Urothelium cell line (cell line): ENCODE data around the gene CLCN1.
"Not testable (repeated sequence)": the region's sequence is repeated elsewhere in the genome, so short reads cannot be mapped to it uniquely, and the experiment has no call there.

ENCODE experiments used
- DNase-seq: peaks from one replicate; pipeline ENCODE4 v3.0.0; 2011; ENCODE audit warnings: low spot score, mixed read lengths
- FAIRE-seq: peaks from 2 replicates; lab custom pipeline; 2011; peaks lifted over from hg19 to GRCh38; lab: Jason Lieb, UNC

Gene CLCN1

DNA sequence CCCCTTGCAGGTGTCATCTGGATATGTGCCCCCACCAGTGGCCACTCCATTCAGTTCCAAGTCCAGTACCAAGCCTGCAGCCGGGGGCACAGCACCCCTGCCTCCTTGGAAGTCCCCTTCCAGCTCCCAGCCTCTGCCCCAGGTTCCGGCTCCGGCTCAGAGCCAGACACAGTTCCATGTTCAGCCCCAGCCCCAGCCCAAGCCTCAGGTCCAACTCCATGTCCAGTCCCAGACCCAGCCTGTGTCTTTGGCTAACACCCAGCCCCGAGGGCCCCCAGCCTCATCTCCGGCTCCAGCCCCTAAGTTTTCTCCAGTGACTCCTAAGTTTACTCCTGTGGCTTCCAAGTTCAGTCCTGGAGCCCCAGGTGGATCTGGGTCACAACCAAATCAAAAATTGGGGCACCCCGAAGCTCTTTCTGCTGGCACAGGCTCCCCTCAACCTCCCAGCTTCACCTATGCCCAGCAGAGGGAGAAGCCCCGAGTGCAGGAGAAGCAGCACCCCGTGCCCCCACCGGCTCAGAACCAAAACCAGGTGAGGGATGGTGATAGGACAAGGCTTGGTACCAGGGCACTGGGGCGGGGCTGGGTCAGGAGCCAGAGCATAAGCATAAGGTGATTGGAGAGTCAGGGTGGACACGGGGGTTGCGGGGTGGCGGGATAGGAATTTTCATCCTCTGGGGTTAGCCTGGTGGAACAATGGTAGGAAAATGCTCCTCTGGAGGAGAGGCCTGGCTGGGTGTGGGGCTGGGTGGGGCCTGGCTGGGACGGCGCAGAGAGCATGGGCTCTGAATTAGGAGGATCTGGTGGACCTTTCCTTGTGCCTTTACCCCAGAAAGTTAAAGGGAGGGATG, 67.1 kb downstream of the CLCN1 start:
- DNase-seq, result no peak
- FAIRE-seq, result no peak

- FAIRE-seq (no peak), DNase-seq (no peak)
These were observed 67.7 kb downstream of the CLCN1 start for GRCh38 chr7:143383642-143383957.

GRCh38 chr7:143384148-143384547, 68.2 kb downstream of the CLCN1 start:
- DNase-seq (no peak), FAIRE-seq (no peak)

DNA sequence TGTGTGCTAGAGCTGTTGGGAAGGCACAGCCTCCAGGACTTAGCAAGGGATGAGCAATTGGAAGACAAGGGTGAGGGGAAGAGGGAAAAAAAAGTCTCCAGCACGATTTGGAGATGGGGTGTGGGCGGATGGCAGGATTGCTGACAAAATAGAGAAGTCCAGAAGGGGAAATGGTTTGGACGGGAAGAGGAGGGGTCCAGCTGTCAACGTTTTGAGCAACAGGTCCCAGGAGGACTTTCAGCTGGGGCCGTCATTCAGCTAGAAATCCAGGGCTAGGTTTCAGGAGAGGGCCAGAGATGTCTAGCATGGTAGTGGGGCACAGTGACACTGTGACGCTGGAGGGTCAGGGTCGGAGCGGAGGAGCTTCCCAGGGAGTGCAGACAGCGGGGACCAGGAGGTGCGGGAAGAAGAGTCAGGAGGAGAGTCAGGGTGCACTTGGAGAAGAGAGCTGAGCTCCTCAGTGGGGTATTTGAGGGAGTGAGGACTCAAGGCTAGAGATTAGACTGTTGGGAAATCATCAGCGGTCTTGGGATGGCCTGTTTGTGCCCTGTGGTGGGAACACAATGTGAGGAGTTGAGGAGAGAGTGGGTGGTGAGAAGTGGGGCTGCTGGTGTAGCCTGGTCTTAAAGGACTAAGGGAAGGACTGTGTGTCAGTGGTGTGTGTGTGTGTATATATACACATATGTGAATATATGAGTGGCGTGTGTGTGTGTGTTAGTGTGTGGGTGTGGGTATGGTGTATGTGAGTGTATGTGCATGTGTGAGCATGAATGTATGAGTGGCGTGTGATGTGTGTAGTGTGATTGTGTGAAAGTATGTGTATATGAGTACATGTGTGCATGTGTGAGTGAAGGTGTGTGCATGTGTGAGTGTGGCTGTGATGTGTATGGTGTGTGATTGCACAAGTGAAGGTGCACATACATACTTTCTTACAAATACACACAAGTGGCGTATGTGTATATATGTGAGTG, 69.0 kb downstream of the CLCN1 start:
- DNase-seq (no peak), FAIRE-seq (no peak)

DNA sequence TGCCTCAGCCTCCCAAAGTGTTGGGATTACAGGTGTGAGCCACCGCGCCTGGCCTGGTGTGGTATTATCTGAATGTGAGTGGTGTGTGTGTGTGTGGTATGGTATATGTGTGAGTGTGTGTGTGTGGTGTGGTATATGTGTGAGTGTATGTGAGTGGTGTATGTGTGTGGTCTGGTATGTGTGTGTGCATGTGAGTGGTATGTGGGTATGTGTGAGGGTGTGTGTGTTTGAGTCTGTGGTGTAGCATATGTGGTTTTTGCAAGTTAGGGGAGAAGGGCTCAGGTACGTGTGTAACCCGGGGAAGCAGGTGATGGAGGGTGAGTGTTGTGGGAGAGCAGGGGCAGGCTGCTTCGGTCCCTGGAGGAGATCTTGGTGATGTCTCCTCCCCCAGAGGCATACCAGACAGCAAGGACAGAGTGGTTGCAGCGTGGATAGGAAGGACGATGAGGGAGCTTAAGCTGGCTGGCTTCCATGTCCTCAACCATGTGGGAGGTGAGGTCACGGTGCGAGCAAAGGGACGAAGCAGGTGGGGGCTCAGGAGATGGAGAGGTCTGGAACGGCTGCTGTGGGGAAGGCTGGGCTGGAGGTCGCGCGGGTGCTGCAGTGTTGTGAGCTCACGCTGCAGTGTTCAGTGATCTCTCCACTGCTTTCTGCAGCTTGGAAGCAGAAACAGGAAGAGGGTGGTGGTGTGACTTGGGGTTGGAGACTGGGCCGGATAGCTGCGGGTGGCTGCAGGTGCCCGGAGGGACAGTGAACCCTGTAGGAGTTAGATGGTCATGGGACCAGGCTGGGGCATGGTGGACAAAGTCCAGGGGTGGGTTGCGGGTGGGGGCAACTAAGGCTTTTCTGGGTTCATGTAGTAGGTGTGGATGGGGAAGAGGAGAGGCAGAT, 70.2 kb downstream of the CLCN1 start:
- FAIRE-seq (no peak), DNase-seq (no peak)

DNA sequence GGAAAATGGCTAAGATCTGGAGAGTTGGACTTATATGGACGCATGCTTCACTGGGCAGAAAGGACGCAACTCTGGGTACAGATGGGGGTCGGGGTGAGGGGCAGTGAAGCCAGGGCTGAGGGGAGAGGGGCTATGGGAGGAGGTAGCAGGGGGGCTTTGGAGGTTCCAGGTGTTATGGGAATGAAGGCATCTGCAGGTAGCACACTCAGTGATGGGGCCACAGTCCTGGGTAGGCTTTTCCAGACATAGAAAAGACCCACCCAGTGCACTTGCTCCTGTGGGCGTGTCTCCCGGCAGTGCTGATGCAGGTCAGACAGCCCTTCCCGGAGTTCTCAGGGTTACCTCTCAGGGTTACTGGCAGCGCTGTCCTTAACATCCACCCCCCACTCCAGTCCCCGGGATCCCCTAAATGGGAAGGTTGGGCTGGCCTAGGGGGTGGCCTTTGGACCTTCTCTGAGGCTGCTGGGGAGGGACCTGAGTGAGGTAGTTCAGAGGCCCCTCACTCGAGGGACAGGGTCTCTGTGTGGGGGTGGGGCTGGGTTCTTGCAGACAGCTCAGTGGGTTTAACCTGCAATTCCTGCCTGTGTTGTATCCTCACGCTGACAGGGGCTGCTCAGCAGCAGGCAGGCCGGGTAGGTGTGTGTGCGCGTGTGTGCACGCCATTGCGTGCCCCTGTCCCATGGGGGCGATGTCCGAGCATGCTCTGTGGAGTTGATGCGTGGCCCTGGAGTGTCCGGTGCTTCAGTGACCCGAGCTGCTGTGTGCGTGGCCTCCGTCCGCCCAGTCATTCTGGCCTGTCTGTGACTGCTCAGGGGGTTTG, 71.5 kb downstream of the CLCN1 start:
- FAIRE-seq, result no peak
- DNase-seq, result no peak

DNA sequence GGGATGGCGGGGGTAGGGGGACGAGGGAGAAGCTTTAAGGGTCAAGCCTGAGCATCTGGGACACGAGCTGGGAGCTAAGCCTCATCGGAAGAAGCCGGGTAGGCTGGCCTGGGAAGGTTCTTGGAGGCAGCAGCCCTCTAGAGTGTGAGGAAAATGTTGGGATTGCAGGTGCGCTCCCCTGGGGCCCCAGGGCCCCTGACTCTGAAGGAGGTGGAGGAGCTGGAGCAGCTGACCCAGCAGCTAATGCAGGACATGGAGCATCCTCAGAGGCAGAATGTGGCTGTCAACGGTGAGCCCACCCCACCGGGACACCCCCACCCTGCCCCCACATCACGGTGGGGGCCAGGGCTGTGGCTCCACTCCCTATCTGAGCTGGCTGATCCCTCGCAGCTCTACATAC, 72.1 kb downstream of the CLCN1 start:
- FAIRE-seq (no peak), DNase-seq (no peak)

GRCh38 chr7:143388491-143389101, 72.7 kb downstream of the CLCN1 start:
- FAIRE-seq, result no peak
- no peak for DNase-seq

DNA sequence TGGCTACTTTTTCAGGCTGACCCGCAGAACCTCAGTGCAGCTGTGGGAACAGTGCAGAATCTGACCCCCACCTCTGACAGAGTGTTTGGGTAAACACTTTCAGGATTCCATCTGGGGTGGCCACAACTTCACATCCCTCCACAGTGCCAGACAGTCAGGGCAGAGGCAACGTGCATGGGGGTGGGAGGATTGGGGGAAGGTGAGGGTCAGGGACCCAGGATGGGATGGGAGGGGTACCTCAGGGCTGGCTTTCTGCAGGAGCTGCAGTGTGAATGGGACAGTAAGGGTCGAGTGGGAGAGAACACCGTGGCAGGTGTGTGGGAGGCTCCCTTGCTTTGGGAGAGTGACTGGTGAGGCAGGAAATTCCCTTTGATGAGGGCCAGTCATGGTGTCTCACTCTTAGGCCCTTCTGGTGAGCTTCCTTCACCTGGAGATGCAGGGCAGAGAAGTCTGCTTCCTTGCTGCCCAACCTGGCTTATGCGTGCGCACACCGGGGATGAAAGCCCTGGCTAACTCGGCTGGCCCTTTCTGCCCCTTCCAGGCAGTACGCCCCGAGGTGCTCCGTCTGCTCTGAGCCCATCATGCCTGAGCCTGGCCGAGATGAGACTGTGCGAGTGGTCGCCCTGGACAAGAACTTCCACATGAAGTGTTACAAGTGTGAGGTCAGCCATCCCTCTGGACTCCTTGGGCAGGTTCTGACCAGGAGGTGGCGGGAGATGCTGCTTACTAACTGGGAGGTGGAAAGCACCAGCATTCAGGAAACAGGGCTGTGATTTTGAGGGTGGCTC, 73.6 kb downstream of the CLCN1 start:
- DNase-seq (no peak), FAIRE-seq (no peak)

- no peak for FAIRE-seq
- no peak for DNase-seq
These were observed 74.3 kb downstream of the CLCN1 start for GRCh38 chr7:143390104-143390772.

DNA sequence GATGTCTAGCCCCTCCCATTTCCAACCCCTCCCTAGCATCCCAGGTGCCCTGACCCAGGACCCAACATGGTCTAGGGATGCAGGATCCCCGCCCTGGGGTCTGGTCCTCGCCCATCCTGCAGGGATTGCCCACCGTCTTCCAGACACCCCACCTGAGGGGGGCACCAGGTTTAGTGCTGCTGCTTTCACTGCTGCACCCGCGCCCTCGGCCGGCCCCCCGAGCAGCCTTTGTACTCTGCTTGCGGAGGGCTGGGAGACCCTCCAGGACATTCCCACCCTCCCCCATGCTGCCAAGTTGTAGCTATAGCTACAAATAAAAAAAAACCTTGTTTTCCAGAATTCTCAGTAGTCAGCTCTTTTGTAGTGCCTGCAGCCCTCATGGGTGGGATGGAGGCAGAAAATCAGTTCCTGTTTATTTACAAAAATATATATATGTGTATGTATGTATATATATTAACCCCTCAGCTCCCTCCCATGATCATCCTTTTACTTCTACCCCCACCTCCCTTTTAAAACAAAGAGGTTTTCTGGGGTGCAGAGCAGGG, 74.9 kb downstream of the CLCN1 start:
- DNase-seq (no peak), FAIRE-seq (no peak)

DNA sequence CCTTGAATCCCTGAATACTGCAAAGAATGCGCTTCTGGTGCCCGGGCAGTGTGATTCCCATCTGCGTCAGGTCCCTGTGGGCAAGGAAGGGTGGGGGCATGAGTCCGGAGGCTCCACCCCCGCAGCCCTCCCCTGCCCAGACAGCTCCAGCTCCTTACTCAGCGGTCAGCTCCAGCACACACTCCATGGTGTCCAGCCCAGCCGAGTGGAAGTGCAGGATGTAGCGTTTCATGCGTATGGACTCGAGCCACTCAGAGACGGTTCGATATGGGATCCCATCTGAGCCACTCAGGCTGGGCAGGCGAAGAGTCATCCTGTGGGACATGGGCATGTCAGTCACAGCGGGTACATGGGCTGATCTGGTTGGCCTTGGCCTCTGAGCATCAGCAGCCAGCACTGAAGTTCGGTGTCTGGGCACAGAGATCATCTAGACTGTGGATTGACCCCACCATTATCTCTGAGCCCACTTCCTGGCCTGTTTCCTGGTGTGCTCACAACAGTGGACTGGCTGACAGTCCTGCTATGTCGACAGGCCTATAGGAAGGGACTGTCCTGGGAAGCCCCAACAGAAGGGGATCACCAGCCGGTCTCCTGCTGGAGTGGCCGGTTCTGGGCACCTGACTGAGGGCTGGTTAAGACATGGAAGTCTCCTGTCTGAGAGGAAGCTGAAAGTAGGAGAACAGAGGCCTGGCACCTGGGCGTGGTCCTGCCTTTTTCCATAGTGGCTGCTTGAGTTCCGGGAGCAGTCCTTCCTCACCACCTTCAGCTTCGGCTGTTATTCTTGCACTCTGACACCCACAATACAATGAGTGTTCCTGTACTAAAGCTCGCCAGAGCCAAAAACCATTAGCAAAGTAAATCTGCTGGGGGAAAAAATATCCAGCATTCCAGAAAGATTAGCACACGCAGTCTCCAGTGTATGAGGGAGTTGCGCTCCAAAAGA, 75.8 kb downstream of the CLCN1 start:
- DNase-seq (no peak), FAIRE-seq (no peak)

DNA sequence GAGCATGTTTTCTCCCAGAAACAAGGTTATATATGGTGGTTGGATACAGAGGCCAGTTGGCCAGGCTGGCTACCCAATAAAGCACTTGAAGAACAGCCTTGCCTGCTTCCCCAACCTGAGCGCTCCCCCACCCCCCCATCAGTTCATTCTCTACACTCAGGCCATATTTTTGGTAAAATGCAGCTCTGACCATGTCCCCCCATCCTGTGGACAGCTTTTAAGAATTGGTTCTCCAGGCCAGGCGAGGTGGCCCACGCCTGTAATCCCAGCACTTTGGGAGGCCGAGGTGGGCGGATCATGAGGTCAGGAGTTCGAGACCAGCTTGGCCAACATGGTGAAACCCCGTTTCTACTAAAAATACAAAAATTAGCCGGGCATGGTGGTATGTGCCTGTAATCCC, 76.5 kb downstream of the CLCN1 start:
- DNase-seq, FAIRE-seq: not testable (repeated sequence)

DNA sequence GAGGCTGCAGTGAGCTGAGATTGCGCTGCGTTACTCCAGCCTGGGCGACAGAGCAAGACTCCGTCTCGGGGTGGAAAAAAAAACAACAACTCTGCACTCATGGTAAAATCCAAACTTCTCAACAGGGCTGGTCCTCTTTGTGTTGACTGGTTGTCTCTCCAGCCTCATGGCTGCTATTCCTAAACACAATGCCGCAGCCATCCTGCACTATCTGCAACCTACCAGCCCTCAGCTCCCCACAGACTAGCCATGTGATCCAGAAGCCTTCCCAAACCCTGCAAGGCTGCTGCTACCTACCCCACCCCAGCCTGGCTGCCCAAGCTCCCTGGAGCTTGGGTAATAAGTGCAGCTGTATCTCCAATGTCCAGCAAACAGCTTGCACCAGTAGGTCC, 77.0 kb downstream of the CLCN1 start:
- DNase-seq (no peak), FAIRE-seq (no peak)

GRCh38 chr7:143393267-143394041, 77.5 kb downstream of the CLCN1 start:
- FAIRE-seq, result no peak
- DNase-seq, result no peak

DNA sequence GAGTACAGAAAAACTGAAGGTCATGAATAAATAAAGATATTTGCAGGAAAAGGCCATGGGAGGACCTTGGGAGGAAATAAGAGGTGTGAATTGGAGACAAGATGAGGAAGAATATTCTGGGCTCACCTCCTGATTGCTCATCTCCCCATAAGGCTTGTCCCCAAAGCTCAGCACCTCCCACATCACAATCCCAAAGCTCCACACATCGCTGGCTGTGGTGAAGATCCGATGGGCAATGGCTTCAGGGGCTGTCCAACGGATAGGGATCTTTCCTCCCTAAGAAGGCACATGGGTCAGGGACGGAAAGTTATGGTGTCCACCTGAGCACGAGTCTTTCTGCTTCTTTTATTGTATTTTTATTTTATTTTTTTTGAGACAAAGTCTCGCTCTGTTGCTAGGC, 78.2 kb downstream of the CLCN1 start:
- FAIRE-seq (no peak), DNase-seq (no peak)
